Smooth muscle cell (in vitro differentiated cells): Measurements from ENCODE around the gene RNF10. TPM values are rescaled to one million over a fixed set of nuclear protein-coding genes. Genes with fewer than 3 reads are reported as not detected.

ENCODE experiments used
- DNase-seq: peaks from one replicate; lab custom pipeline; 2025; ENCODE audit not compliant: unreplicated experiment; lab: John Stamatoyannopoulos, UW
- H2AFZ ChIP-seq: fragments of 200-600 bp; sonication (generic); 2 replicates; pipeline ENCODE4 v1.6.0; 2016; ENCODE audit warnings: antibody characterized with exemption, low read depth, mild to moderate bottlenecking
- H3F3A ChIP-seq: fragments of 200-600 bp; sonication (generic); 2 replicates; pipeline ENCODE4 v1.6.0; 2017; ENCODE audit warnings: antibody characterized with exemption, low read depth
- H3K27ac ChIP-seq: fragments of 200-600 bp; sonication (generic); 2 replicates; pipeline ENCODE4 v1.5.1; 2016; ENCODE audit warnings: low read depth, mild to moderate bottlenecking
- H3K27me3 ChIP-seq: fragments of 200-600 bp; sonication (generic); 2 replicates; pipeline ENCODE4 v1.6.1; 2016; ENCODE audit warnings: low read depth, mild to moderate bottlenecking
- H3K36me3 ChIP-seq: fragments of 200-600 bp; sonication (generic); 2 replicates; pipeline ENCODE4 v1.5.1; 2016; ENCODE audit warnings: low read depth
- H3K4me1 ChIP-seq: fragments of 200-600 bp; sonication (generic); 2 replicates; pipeline ENCODE4 v1.5.1; 2016; ENCODE audit warnings: low read depth
- H3K4me2 ChIP-seq: fragments of 200-600 bp; sonication (generic); 2 replicates; pipeline ENCODE4 v1.6.0; 2016; ENCODE audit warnings: mild to moderate bottlenecking
- H3K4me3 ChIP-seq: fragments of 200-600 bp; sonication (generic); 2 replicates; pipeline ENCODE4 v1.5.1; 2016; ENCODE audit warnings: mild to moderate bottlenecking
- H3K79me2 ChIP-seq: fragments of 200-600 bp; sonication (generic); 2 replicates; pipeline ENCODE4 v1.6.0; 2016; ENCODE audit warnings: low read depth, mild to moderate bottlenecking
- H3K9ac ChIP-seq: fragments of 200-600 bp; sonication (generic); 2 replicates; pipeline ENCODE4 v1.6.0; 2016; ENCODE audit warnings: low read depth
- H3K9me3 ChIP-seq: fragments of 200-600 bp; sonication (generic); replicated peaks from 2 replicates; pipeline ENCODE4 v1.5.1; 2016; ENCODE audit warnings: low read depth
- H4K20me1 ChIP-seq: fragments of 200-600 bp; sonication (generic); 2 replicates; pipeline ENCODE4 v1.6.0; 2016; ENCODE audit warnings: low read depth
- CTCF ChIP-seq: fragments of 200-600 bp; sonication (generic); IDR thresholded peaks from 2 replicates; pipeline ENCODE4 v1.5.1; 2017; ENCODE audit warnings: borderline replicate concordance, mild to moderate bottlenecking, antibody characterized with exemption; ENCODE audit not compliant: insufficient read depth, poor library complexity, severe bottlenecking
- WGBS: methylation state at CpG from one replicate; pipeline ENCODE4 v1.1.7; 2016; ENCODE audit warnings: low lambda C conversion rate; 5-methylcytosine and 5-hydroxymethylcytosine counted together
- polyA plus RNA-seq: library from polyadenylated mRNA; unstranded; fragments of >200 nt; fragmentation: Nextera tagmentation; extraction: Ambion mirVana; gene quantifications from 2 replicates; pipeline ENCODE4 v1.2.1, GENCODE V29; 2016
- small RNA-seq: library from RNA; depleted of rRNA; stranded (forward); fragments of <200 nt; gene quantifications from one replicate; pipeline ENCODE3, GENCODE V24; 2014
- total RNA-seq: library from RNA; depleted of rRNA; stranded (reverse); fragments of >200 nt; gene quantifications from 2 replicates; pipeline ENCODE4 v1.2.3, GENCODE V29; 2014

Gene RNF10
- total and polyA plus RNA-seq, 2 experiments from 2014 or later, result 63.2 to 115 TPM

GRCh38 chr12:120618954-120619615 lies 84.9 kb downstream of the RNF10 start:
- H3K9me3 ChIP-seq, result no peaks in the 10 kb centered on the region
- no peak overlapping the region for H3K4me3 ChIP-seq
- peaks cover 31% of the 10 kb centered on the region for H3K27me3 ChIP-seq
- no peak overlapping the region for H3K9ac ChIP-seq
- H3K36me3 ChIP-seq, result no peaks in the 10 kb centered on the region
- no peaks in the 10 kb centered on the region for H4K20me1 ChIP-seq
- no peak overlapping the region for H3K27ac ChIP-seq
- WGBS, result 47% methylated on average over 8 of the region's 8 CpGs
- H3K4me2 ChIP-seq, result no peak overlapping the region
- no peak for DNase-seq
- no peak for TF ChIP-seq CTCF
- H3F3A ChIP-seq, result no peaks in the 10 kb centered on the region
- no peak overlapping the region for H2AFZ ChIP-seq
- H3K79me2 ChIP-seq, result no peaks in the 10 kb centered on the region
- H3K4me1 ChIP-seq, result no peaks in the 10 kb centered on the region

- Histone ChIP-seq H3F3A (no peaks in the 10 kb centered on the region), H4K20me1 (no peaks in the 10 kb centered on the region), H3K9ac (no peak overlapping the region), H3K9me3 (no peaks in the 10 kb centered on the region), H3K4me3 (no peak overlapping the region), H3K4me1 (no peaks in the 10 kb centered on the region), H3K4me2 (no peak overlapping the region), H3K27ac (no peak overlapping the region), H3K79me2 (no peaks in the 10 kb centered on the region), H3K27me3 (peaks cover 15% of the 10 kb centered on the region), H3K36me3 (no peaks in the 10 kb centered on the region), H2AFZ (no peak overlapping the region)
- TF ChIP-seq CTCF, result no peak
- DNase-seq, result no peak
- 97% methylated on average over 2 of the region's 2 CpGs for WGBS
Measured at GRCh38 chr12:120620624-120621023, 86.5 kb downstream of the RNF10 start.

- Histone ChIP-seq H3K4me1 (no peaks in the 10 kb centered on the region), H3K27me3 (no peaks in the 10 kb centered on the region), H3K27ac (no peak overlapping the region), H3K4me3 (no peak overlapping the region), H3K36me3 (no peaks in the 10 kb centered on the region), H3K79me2 (no peaks in the 10 kb centered on the region), H3F3A (no peaks in the 10 kb centered on the region), H3K9me3 (no peaks in the 10 kb centered on the region), H2AFZ (no peak overlapping the region), H4K20me1 (no peaks in the 10 kb centered on the region), H3K4me2 (no peak overlapping the region), H3K9ac (no peak overlapping the region)
- no peak for TF ChIP-seq CTCF
- no peak for DNase-seq
- WGBS, result 91% methylated on average over 26 of the region's 26 CpGs
Measured at GRCh38 chr12:120625557-120626419, 91.6 kb downstream of the RNF10 start.

Small RNAs within 50 kb of the gene (small RNA-seq; reads per million reads assigned to genes)
- gene RF00019, result not detected

Other genes with a start within 250 kb of the RNF10 start
- under 0.01 TPM in 2 replicates for gene RNU4-2, start 242.5 kb upstream of the RNF10 start, total RNA-seq
- 4.5 TPM in 1 of 2 replicates, not detected in the other for gene RNU4-2, start 242.5 kb upstream of the RNF10 start, polyA plus RNA-seq
- under 0.01 TPM in 2 replicates for gene RNU4-1, start 241.1 kb upstream of the RNF10 start, total RNA-seq
- gene RNU4-1, start 241.1 kb upstream of the RNF10 start, polyA plus RNA-seq, result 3.8 TPM in 1 of 2 replicates, not detected in the other
- gene SIRT4, start 232.0 kb upstream of the RNF10 start, total RNA-seq, result 2.7 and 4.8 TPM in 2 replicates
- gene SIRT4, start 232.0 kb upstream of the RNF10 start, polyA plus RNA-seq, result 5.3 and 5.5 TPM in 2 replicates
- gene PLA2G1B, start 206.6 kb upstream of the RNF10 start, total RNA-seq, result not detected in 2 replicates
- gene PLA2G1B, start 206.6 kb upstream of the RNF10 start, polyA plus RNA-seq, result not detected in 2 replicates
- 1.2 and 1.3 TPM in 2 replicates for gene MSI1, start 165.2 kb upstream of the RNF10 start, total RNA-seq
- 5.0 and 6.8 TPM in 2 replicates for gene MSI1, start 165.2 kb upstream of the RNF10 start, polyA plus RNA-seq
- 597 and 788 TPM in 2 replicates for gene COX6A1, start 96.2 kb upstream of the RNF10 start, total RNA-seq
- 949 and 1,088 TPM in 2 replicates for gene COX6A1, start 96.2 kb upstream of the RNF10 start, polyA plus RNA-seq
- gene TRIAP1, start 88.0 kb upstream of the RNF10 start, total RNA-seq, result 47.1 and 54.8 TPM in 2 replicates
- 67.0 and 70.6 TPM in 2 replicates for gene TRIAP1, start 88.0 kb upstream of the RNF10 start, polyA plus RNA-seq
- gene GATC, start 87.9 kb upstream of the RNF10 start, total RNA-seq, result 13.4 and 22.2 TPM in 2 replicates
- 9.8 and 10.3 TPM in 2 replicates for gene GATC, start 87.9 kb upstream of the RNF10 start, polyA plus RNA-seq
- 133 and 148 TPM in 2 replicates for gene SRSF9, start 64.6 kb upstream of the RNF10 start, total RNA-seq
- gene SRSF9, start 64.6 kb upstream of the RNF10 start, polyA plus RNA-seq, result 264 and 289 TPM in 2 replicates
- gene DYNLL1, start 38.2 kb upstream of the RNF10 start, total RNA-seq, result 403 and 502 TPM in 2 replicates
- 497 and 616 TPM in 2 replicates for gene DYNLL1, start 38.2 kb upstream of the RNF10 start, polyA plus RNA-seq
- 32.5 and 34.7 TPM in 2 replicates for gene COQ5, start 5.2 kb upstream of the RNF10 start, total RNA-seq
- 39.9 and 46.9 TPM in 2 replicates for gene COQ5, start 5.2 kb upstream of the RNF10 start, polyA plus RNA-seq
- 21.8 and 25.8 TPM in 2 replicates for gene POP5, start 47.0 kb downstream of the RNF10 start, total RNA-seq
- 40.4 and 57.5 TPM in 2 replicates for gene POP5, start 47.0 kb downstream of the RNF10 start, polyA plus RNA-seq
- gene CABP1, start 106.3 kb downstream of the RNF10 start, total RNA-seq, result not detected in 2 replicates
- 0.50 TPM in 1 of 2 replicates, not detected in the other for gene CABP1, start 106.3 kb downstream of the RNF10 start, polyA plus RNA-seq
- 70.7 and 92.5 TPM in 2 replicates for gene MLEC, start 152.8 kb downstream of the RNF10 start, total RNA-seq
- gene MLEC, start 152.8 kb downstream of the RNF10 start, polyA plus RNA-seq, result 220 and 230 TPM in 2 replicates
- 18.9 and 20.2 TPM in 2 replicates for gene UNC119B, start 176.1 kb downstream of the RNF10 start, total RNA-seq
- gene UNC119B, start 176.1 kb downstream of the RNF10 start, polyA plus RNA-seq, result 9.8 and 13.1 TPM in 2 replicates
- 3.7 and 6.0 TPM in 2 replicates for gene ACADS, start 191.5 kb downstream of the RNF10 start, total RNA-seq
- 14.0 and 14.3 TPM in 2 replicates for gene ACADS, start 191.5 kb downstream of the RNF10 start, polyA plus RNA-seq